Karpas-422 (cell line): ENCODE results near the gene PCDHA12. TPM values are rescaled to one million over a fixed set of nuclear protein-coding genes. Genes with fewer than 3 reads are reported as not detected.
A peak's percentile ranks its signal among the peaks of the same experiment; 100 is the strongest.
"Not testable (repeated sequence)": the region's sequence is repeated elsewhere in the genome, so short reads cannot be mapped to it uniquely, and the experiment has no call there.

Experiments used
- DNase-seq: peaks from one replicate; pipeline ENCODE4 v3.0.0-alpha.2; 2015
- H2AFZ ChIP-seq: fragments of 200-600 bp; sonication (generic); 2 replicates; pipeline ENCODE4 v1.6.1; 2014; ENCODE audit warnings: antibody characterized with exemption, low read length, mixed read lengths
- H3K27ac ChIP-seq: fragments of 200-600 bp; sonication (generic); 2 replicates; pipeline ENCODE4 v1.5.1; 2014; ENCODE audit warnings: mild to moderate bottlenecking, low read length, moderate library complexity
- H3K27me3 ChIP-seq: fragments of 200-600 bp; sonication (generic); 2 replicates; pipeline ENCODE4 v1.6.1; 2014; ENCODE audit warnings: low read length, mixed read lengths
- H3K36me3 ChIP-seq: fragments of 200-600 bp; sonication (generic); 2 replicates; pipeline ENCODE4 v1.6.1; 2014; ENCODE audit warnings: low read length, mixed read lengths; ENCODE audit not compliant: insufficient read depth
- H3K4me1 ChIP-seq: fragments of 200-600 bp; sonication (generic); 2 replicates; pipeline ENCODE4 v1.6.1; 2014; ENCODE audit warnings: mild to moderate bottlenecking, low read length, mixed read lengths
- H3K4me2 ChIP-seq: fragments of 200-600 bp; sonication (generic); 2 replicates; pipeline ENCODE4 v1.6.1; 2014; ENCODE audit warnings: low read length, low read depth, mild to moderate bottlenecking; ENCODE audit not compliant: poor library complexity, severe bottlenecking
- H3K4me3 ChIP-seq: fragments of 200-600 bp; sonication (generic); 2 replicates; pipeline ENCODE4 v1.5.1; 2014; ENCODE audit warnings: mild to moderate bottlenecking, antibody characterized with exemption, low read length, mixed read lengths
- H3K79me2 ChIP-seq: fragments of 200-600 bp; sonication (generic); 2 replicates; pipeline ENCODE4 v1.6.1; 2014; ENCODE audit warnings: mild to moderate bottlenecking, low read length, mixed read lengths
- H3K9ac ChIP-seq: fragments of 200-600 bp; sonication (generic); 2 replicates; pipeline ENCODE4 v1.6.0; 2014; ENCODE audit warnings: low read length
- H3K9me2 ChIP-seq: fragments of 200-600 bp; sonication (generic), shearing (Covaris generic); replicated peaks from 2 replicates; pipeline ENCODE4 v1.6.0; 2014; ENCODE audit warnings: mild to moderate bottlenecking, low read length, moderate library complexity; ENCODE audit not compliant: insufficient read depth
- H3K9me3 ChIP-seq: fragments of 300-700, 200-600 bp; sonication (generic); 2 replicates; pipeline ENCODE4 v1.6.1; 2014; ENCODE audit warnings: low read length, mixed read lengths
- H4K20me1 ChIP-seq: fragments of 200-600 bp; sonication (generic); 2 replicates; pipeline ENCODE4 v1.6.1; 2014; ENCODE audit warnings: mild to moderate bottlenecking, antibody characterized with exemption, low read length, low read depth; ENCODE audit not compliant: insufficient read depth
- total RNA-seq: library from RNA; depleted of rRNA; stranded (reverse); fragments of >200 nt; shearing (Covaris generic); gene quantifications from 2 replicates; pipeline ENCODE4 v1.2.3, GENCODE V29; 2014; ENCODE audit warnings: low replicate concordance

PCDHA12 gene
- total RNA-seq, 1 experiment from 2014 or later, result not detected

GRCh38 chr5:140840978-140841962 lies 33.8 kb upstream of the PCDHA12 start, which contains the start of gene PCDHA8:
TSS of gene PCDHA8 (plus strand) at chr5:140841187. CDS start at chr5:140841322, 135 bp downstream.
- DNase-seq, result peak; percentile 75
- Histone ChIP-seq H2AFZ (no peak within 1 kb of the TSS), H3K4me3 (no peak within 1 kb of the TSS), H3K9me3 (no peaks in the 10 kb centered on the region), H3K27me3 (no peaks in the 10 kb centered on the region), H3K4me1 (no peaks in the 10 kb centered on the region), H4K20me1 (no peaks in the 10 kb centered on the region), H3K9ac (no peak within 1 kb of the TSS), H3K36me3 (no peaks in the 10 kb centered on the region), H3K27ac (no peak within 1 kb of the TSS), H3K4me2 (peak within 1 kb of the TSS; percentile 28), H3K9me2 (no peaks in the 10 kb centered on the region), H3K79me2 (no peaks in the 10 kb centered on the region)

- Histone ChIP-seq H3K27me3 (no peaks in the 10 kb centered on the region), H3K4me2 (no peak overlapping the region), H3K9me2 (no peaks in the 10 kb centered on the region), H3K79me2 (no peaks in the 10 kb centered on the region), H3K9me3 (no peaks in the 10 kb centered on the region), H3K9ac (no peak overlapping the region), H4K20me1 (no peaks in the 10 kb centered on the region), H3K4me3 (no peak overlapping the region), H3K27ac (no peak overlapping the region), H3K4me1 (no peaks in the 10 kb centered on the region), H3K36me3 (no peaks in the 10 kb centered on the region), H2AFZ (no peak overlapping the region)
- DNase-seq, result no peak
Measured at GRCh38 chr5:140842798-140843733, 32.0 kb upstream of the PCDHA12 start.

GRCh38 chr5:140848139-140849102 lies 26.7 kb upstream of the PCDHA12 start, which contains the start of gene PCDHA9:
TSS of gene PCDHA9 (plus strand) at chr5:140848382. CDS start at chr5:140848496, 114 bp downstream.
- not testable (repeated sequence) for H3K4me2 ChIP-seq, H3K27me3 ChIP-seq, H3K36me3 ChIP-seq, DNase-seq, H3K27ac ChIP-seq, H3K9me2 ChIP-seq, H4K20me1 ChIP-seq, H3K9ac ChIP-seq, H3K4me1 ChIP-seq, H2AFZ ChIP-seq, H3K4me3 ChIP-seq, H3K79me2 ChIP-seq, H3K9me3 ChIP-seq

- H3K9ac ChIP-seq, H3K9me3 ChIP-seq, H3K27me3 ChIP-seq, H3K79me2 ChIP-seq, H4K20me1 ChIP-seq, H3K9me2 ChIP-seq, H3K4me3 ChIP-seq, H3K4me1 ChIP-seq, H2AFZ ChIP-seq, H3K36me3 ChIP-seq, H3K4me2 ChIP-seq, DNase-seq, H3K27ac ChIP-seq: not testable (repeated sequence)
Measured at GRCh38 chr5:140849831-140850634, 25.1 kb upstream of the PCDHA12 start.

- H3K9me2 ChIP-seq, result no peaks in the 10 kb centered on the region
- H3K4me1 ChIP-seq, result no peaks in the 10 kb centered on the region
Measured at GRCh38 chr5:140855772-140856674, 19.1 kb upstream of the PCDHA12 start, which contains the start of gene PCDHA10. TSS of gene PCDHA10 (plus strand) at chr5:140855897. CDS start at chr5:140856049, 152 bp downstream.

GRCh38 chr5:140857177-140857986 lies 17.7 kb upstream of the PCDHA12 start:
- no peaks in the 10 kb centered on the region for H3K4me1 ChIP-seq

More at GRCh38 chr5:140855772-140856674, 19.1 kb upstream of the PCDHA12 start, which contains the start of gene PCDHA10:
- Histone ChIP-seq H3K4me3 (no peak within 1 kb of the TSS), H3K9ac (no peak within 1 kb of the TSS), H3K9me3 (no peaks in the 10 kb centered on the region), H4K20me1 (no peaks in the 10 kb centered on the region), H3K27ac (no peak within 1 kb of the TSS), H3K79me2 (no peaks in the 10 kb centered on the region), H2AFZ (no peak within 1 kb of the TSS), H3K36me3 (no peaks in the 10 kb centered on the region), H3K27me3 (no peaks in the 10 kb centered on the region), H3K4me2 (no peak within 1 kb of the TSS)
- peak; percentile 81 for DNase-seq

More at GRCh38 chr5:140857177-140857986, 17.7 kb upstream of the PCDHA12 start:
- H3K9me3 ChIP-seq, result no peaks in the 10 kb centered on the region
- no peak overlapping the region for H3K9ac ChIP-seq
- no peak for DNase-seq
- no peaks in the 10 kb centered on the region for H3K27me3 ChIP-seq
- no peaks in the 10 kb centered on the region for H4K20me1 ChIP-seq
- no peak overlapping the region for H3K4me3 ChIP-seq
- no peaks in the 10 kb centered on the region for H3K79me2 ChIP-seq
- no peak overlapping the region for H3K4me2 ChIP-seq
- H2AFZ ChIP-seq, result no peak overlapping the region
- no peaks in the 10 kb centered on the region for H3K9me2 ChIP-seq
- no peaks in the 10 kb centered on the region for H3K36me3 ChIP-seq
- no peak overlapping the region for H3K27ac ChIP-seq
